GM23338 (cell line): ENCODE measurements around the gene ERCC6L. TPM values are rescaled to one million over a fixed set of nuclear protein-coding genes. Genes with fewer than 3 reads are reported as not detected.

Source experiments
- ATAC-seq: fragments of 200-7000 bp; cut with Tn5 transposase; 3 replicates; pipeline ENCODE4 v1.9.1; 2020
- DNase-seq: peaks from one replicate; pipeline ENCODE4 v3.0.0-alpha.2; 2015; ENCODE audit warnings: low spot score
- H2AFZ ChIP-seq: fragments of 200-600 bp; sonication (generic); 2 replicates; pipeline ENCODE4 v1.8.0; 2016; ENCODE audit warnings: antibody characterized with exemption, mild to moderate bottlenecking, moderate library complexity
- H3F3A ChIP-seq: fragments of 200-600 bp; sonication (generic); replicated peaks from 2 replicates; pipeline ENCODE4 v1.8.0; 2017; ENCODE audit warnings: antibody characterized with exemption, mixed run types, low read depth
- H3K27ac ChIP-seq: fragments of 200-600 bp; sonication (generic); 2 replicates; pipeline ENCODE4 v1.6.1; 2016; ENCODE audit warnings: low read depth
- H3K27me3 ChIP-seq: fragments of 200-600 bp; sonication (generic); 2 replicates; pipeline ENCODE4 v1.8.0; 2016; ENCODE audit warnings: mild to moderate bottlenecking, mixed run types, moderate library complexity; ENCODE audit not compliant: insufficient read depth
- H3K36me3 ChIP-seq: fragments of 200-600 bp; sonication (generic); 2 replicates; pipeline ENCODE4 v1.8.0; 2016; ENCODE audit warnings: mild to moderate bottlenecking; ENCODE audit not compliant: insufficient read depth
- H3K4me1 ChIP-seq: fragments of 200-600 bp; sonication (generic); 2 replicates; pipeline ENCODE4 v1.8.0; 2016; ENCODE audit warnings: mild to moderate bottlenecking, moderate library complexity; ENCODE audit not compliant: insufficient read depth
- H3K4me2 ChIP-seq: fragments of 200-600 bp; sonication (generic); 2 replicates; pipeline ENCODE4 v1.7.1; 2017; ENCODE audit warnings: mixed run types
- H3K4me3 ChIP-seq: fragments of 200-600 bp; sonication (generic); 2 replicates; pipeline ENCODE4 v1.6.1; 2016; ENCODE audit warnings: mixed run types
- H3K79me2 ChIP-seq: fragments of 200-600 bp; sonication (generic); replicated peaks from 2 replicates; pipeline ENCODE4 v1.8.0; 2017; ENCODE audit warnings: mild to moderate bottlenecking; ENCODE audit not compliant: insufficient read depth
- H3K9me2 ChIP-seq: fragments of 200-600 bp; sonication (generic); 2 replicates; pipeline ENCODE4 v1.8.0; 2017; ENCODE audit not compliant: insufficient read depth
- H4K20me1 ChIP-seq: fragments of 200-600 bp; sonication (generic); replicated peaks from 2 replicates; pipeline ENCODE4 v1.8.0; 2017; ENCODE audit warnings: mild to moderate bottlenecking; ENCODE audit not compliant: insufficient read depth
- H3K27ac Mint-ChIP-seq: 2 replicates; pipeline ENCODE4 v1.8.0; 2020; ENCODE audit warnings: inconsistent platforms, mild to moderate bottlenecking, moderate library complexity, mixed read lengths
- H3K27me3 Mint-ChIP-seq: 3 replicates; pipeline ENCODE4 v1.8.0; 2022; ENCODE audit warnings: low read depth, mild to moderate bottlenecking, moderate library complexity, mixed read lengths, inconsistent platforms; ENCODE audit not compliant: insufficient read depth, poor library complexity
- H3K36me3 Mint-ChIP-seq: 3 replicates; pipeline ENCODE4 v1.8.0; 2021; ENCODE audit warnings: low read depth, mild to moderate bottlenecking, inconsistent platforms, moderate library complexity, mixed read lengths
- H3K4me1 Mint-ChIP-seq: 3 replicates; pipeline ENCODE4 v1.8.0; 2020; ENCODE audit warnings: mild to moderate bottlenecking, inconsistent platforms, mixed read lengths
- H3K4me3 Mint-ChIP-seq: 3 replicates; pipeline ENCODE4 v1.8.0; 2021; ENCODE audit warnings: moderate library complexity, mild to moderate bottlenecking, inconsistent platforms, mixed read lengths
- H3K9me3 Mint-ChIP-seq: 3 replicates; pipeline ENCODE4 v1.8.0; 2020; ENCODE audit warnings: moderate library complexity, mild to moderate bottlenecking, inconsistent platforms, mixed read lengths
- CREB1 ChIP-seq: fragments of 250-450 bp; sonication (Bioruptor Pico); IDR thresholded peaks from 2 replicates; pipeline ENCODE4 v1.5.0; 2020; ENCODE audit warnings: low read depth, mild to moderate bottlenecking, moderate library complexity
- CTCF ChIP-seq, 2 experiments: fragments of 200-600 bp in 1 of 2; sonication (generic) in 1 of 2; conservative IDR thresholded peaks; 2 replicates each; pipeline versions ENCODE4 v1.5.1 to v1.6.1; 2016 to 2017; ENCODE audit warnings: antibody characterized with exemption in 2 of 2, low read depth in 2 of 2, mild to moderate bottlenecking in 2 of 2, moderate library complexity in 1 of 2
- ETS1 ChIP-seq: IDR thresholded peaks from 2 replicates; pipeline ENCODE4 v1.6.1; 2016; ENCODE audit warnings: antibody characterized with exemption
- EZH2phosphoT487 ChIP-seq: fragments of 200-600 bp; sonication (generic); IDR thresholded peaks from one replicate; pipeline ENCODE4 v1.8.1; 2018; ENCODE audit warnings: antibody characterized with exemption; ENCODE audit not compliant: unreplicated experiment
- JUNB ChIP-seq: IDR thresholded peaks from one replicate; pipeline ENCODE4 v1.6.1; 2016; ENCODE audit warnings: antibody characterized with exemption; ENCODE audit not compliant: unreplicated experiment
- POLR2AphosphoS5 ChIP-seq: IDR thresholded peaks from 2 replicates; pipeline ENCODE4 v1.6.1; 2016; ENCODE audit warnings: antibody characterized with exemption, low read depth
- ZNF114 ChIP-seq: fragments of 250-450 bp; sonication (Bioruptor Pico); IDR thresholded peaks from 2 replicates; pipeline ENCODE4 v1.5.0; 2020; ENCODE audit warnings: mild to moderate bottlenecking, moderate library complexity
- ZNF331 ChIP-seq: fragments of 250-450 bp; sonication (Bioruptor Pico); IDR thresholded peaks from 2 replicates; pipeline ENCODE4 v1.5.0; 2020; ENCODE audit warnings: low read depth, mild to moderate bottlenecking, moderate library complexity
- polyA plus RNA-seq: library from polyadenylated mRNA; unstranded; fragments of >200 nt; fragmentation: Nextera tagmentation; extraction: Ambion mirVana; gene quantifications from 2 replicates; pipeline ENCODE4 v1.2.1, GENCODE V29; 2016
- total RNA-seq: library from RNA; depleted of rRNA; stranded (reverse); fragments of >200 nt; shearing (Covaris generic); gene quantifications from 2 replicates; pipeline ENCODE4 v1.2.3, GENCODE V29; 2014
- TF ChIP-seq, protein P1 (sequence below): fragments of 250-450 bp; sonication (Bioruptor Pico); IDR thresholded peaks from 2 replicates; pipeline ENCODE4 v1.5.0; 2020; ENCODE audit warnings: mild to moderate bottlenecking, moderate library complexity

The ERCC6L gene
- total and polyA plus RNA-seq, 2 experiments from 2014 or later, result 11.3 to 23.1 TPM

- TF ChIP-seq, protein P1, sequence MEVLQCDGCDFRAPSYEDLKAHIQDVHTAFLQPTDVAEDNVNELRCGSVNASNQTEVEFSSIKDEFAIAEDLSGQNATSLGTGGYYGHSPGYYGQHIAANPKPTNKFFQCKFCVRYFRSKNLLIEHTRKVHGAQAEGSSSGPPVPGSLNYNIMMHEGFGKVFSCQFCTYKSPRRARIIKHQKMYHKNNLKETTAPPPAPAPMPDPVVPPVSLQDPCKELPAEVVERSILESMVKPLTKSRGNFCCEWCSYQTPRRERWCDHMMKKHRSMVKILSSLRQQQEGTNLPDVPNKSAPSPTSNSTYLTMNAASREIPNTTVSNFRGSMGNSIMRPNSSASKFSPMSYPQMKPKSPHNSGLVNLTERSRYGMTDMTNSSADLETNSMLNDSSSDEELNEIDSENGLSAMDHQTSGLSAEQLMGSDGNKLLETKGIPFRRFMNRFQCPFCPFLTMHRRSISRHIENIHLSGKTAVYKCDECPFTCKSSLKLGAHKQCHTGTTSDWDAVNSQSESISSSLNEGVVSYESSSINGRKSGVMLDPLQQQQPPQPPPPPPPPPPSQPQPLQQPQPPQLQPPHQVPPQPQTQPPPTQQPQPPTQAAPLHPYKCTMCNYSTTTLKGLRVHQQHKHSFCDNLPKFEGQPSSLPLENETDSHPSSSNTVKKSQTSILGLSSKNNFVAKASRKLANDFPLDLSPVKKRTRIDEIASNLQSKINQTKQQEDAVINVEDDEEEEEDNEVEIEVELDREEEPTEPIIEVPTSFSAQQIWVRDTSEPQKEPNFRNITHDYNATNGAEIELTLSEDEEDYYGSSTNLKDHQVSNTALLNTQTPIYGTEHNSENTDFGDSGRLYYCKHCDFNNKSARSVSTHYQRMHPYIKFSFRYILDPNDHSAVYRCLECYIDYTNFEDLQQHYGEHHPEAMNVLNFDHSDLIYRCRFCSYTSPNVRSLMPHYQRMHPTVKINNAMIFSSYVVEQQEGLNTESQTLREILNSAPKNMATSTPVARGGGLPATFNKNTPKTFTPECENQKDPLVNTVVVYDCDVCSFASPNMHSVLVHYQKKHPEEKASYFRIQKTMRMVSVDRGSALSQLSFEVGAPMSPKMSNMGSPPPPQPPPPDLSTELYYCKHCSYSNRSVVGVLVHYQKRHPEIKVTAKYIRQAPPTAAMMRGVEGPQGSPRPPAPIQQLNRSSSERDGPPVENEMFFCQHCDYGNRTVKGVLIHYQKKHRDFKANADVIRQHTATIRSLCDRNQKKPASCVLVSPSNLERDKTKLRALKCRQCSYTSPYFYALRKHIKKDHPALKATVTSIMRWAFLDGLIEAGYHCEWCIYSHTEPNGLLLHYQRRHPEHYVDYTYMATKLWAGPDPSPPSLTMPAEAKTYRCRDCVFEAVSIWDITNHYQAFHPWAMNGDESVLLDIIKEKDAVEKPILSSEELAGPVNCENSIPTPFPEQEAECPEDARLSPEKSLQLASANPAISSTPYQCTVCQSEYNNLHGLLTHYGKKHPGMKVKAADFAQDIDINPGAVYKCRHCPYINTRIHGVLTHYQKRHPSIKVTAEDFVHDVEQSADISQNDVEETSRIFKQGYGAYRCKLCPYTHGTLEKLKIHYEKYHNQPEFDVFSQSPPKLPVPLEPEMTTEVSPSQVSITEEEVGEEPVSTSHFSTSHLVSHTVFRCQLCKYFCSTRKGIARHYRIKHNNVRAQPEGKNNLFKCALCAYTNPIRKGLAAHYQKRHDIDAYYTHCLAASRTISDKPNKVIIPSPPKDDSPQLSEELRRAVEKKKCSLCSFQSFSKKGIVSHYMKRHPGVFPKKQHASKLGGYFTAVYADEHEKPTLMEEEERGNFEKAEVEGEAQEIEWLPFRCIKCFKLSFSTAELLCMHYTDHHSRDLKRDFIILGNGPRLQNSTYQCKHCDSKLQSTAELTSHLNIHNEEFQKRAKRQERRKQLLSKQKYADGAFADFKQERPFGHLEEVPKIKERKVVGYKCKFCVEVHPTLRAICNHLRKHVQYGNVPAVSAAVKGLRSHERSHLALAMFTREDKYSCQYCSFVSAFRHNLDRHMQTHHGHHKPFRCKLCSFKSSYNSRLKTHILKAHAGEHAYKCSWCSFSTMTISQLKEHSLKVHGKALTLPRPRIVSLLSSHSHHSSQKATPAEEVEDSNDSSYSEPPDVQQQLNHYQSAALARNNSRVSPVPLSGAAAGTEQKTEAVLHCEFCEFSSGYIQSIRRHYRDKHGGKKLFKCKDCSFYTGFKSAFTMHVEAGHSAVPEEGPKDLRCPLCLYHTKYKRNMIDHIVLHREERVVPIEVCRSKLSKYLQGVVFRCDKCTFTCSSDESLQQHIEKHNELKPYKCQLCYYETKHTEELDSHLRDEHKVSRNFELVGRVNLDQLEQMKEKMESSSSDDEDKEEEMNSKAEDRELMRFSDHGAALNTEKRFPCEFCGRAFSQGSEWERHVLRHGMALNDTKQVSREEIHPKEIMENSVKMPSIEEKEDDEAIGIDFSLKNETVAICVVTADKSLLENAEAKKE (CRISPR knock-in tag), result no peak
- no peak for TF ChIP-seq ZNF331 (CRISPR knock-in tag)
- TF ChIP-seq CTCF (conservative IDR thresholded peaks at IDR 0.05; ENCODE audit: low read depth in 2 of 2), result no peak
- no peak for TF ChIP-seq ZNF114 (CRISPR knock-in tag)
Observed at GRCh38 chrX:72282302-72282701, 43.5 kb upstream of the ERCC6L start (continued).

GRCh38 chrX:72280321-72280845 lies 41.6 kb upstream of the ERCC6L start:
- H3K27me3 Mint-ChIP-seq, result peaks cover 4% of the 10 kb centered on the region
- Histone ChIP-seq H2AFZ (no peak overlapping the region), H3K4me2 (no peak overlapping the region), H3K9me2 (no peaks in the 10 kb centered on the region), H4K20me1 (peaks cover 5% of the 10 kb centered on the region), H3K36me3 (no peaks in the 10 kb centered on the region), H3K27ac (no peak overlapping the region), H3K27me3 (no peaks in the 10 kb centered on the region), H3K79me2 (peaks cover 16% of the 10 kb centered on the region), H3F3A (peaks cover 5% of the 10 kb centered on the region; the same call in 1 of the 2 replicates), H3K4me3 (no peak overlapping the region), H3K4me1 (peaks cover 8% of the 10 kb centered on the region; the same call in 1 of the 2 replicates)
- no peaks in the 10 kb centered on the region for H3K9me3 Mint-ChIP-seq
- peaks cover 16% of the 10 kb centered on the region for H3K4me1 Mint-ChIP-seq
- DNase-seq (no peak), ATAC-seq (no peak)
- peaks cover 11% of the 10 kb centered on the region for H3K36me3 Mint-ChIP-seq
- no peak overlapping the region for H3K27ac Mint-ChIP-seq
- H3K4me3 Mint-ChIP-seq, result no peak overlapping the region
- no peak for TF ChIP-seq ETS1
- no peak for TF ChIP-seq CTCF (conservative IDR thresholded peaks at IDR 0.05; ENCODE audit: low read depth in 2 of 2)
- no peak for TF ChIP-seq POLR2AphosphoS5
- TF ChIP-seq CREB1 (CRISPR knock-in tag), result no peak
- TF ChIP-seq JUNB, result no peak
- no peak for TF ChIP-seq EZH2phosphoT487
